Epithelial cell of esophagus (primary cell): ENCODE data around the gene PCDH19.
A peak's percentile ranks its signal among the peaks of the same experiment; 100 is the strongest.

Source experiments
- DNase-seq: peaks from one replicate; pipeline ENCODE4 v3.0.0; 2010; ENCODE audit warnings: low read depth
- H3K4me3 ChIP-seq: 2 replicates; pipeline ENCODE4 v1.5.1; 2011; ENCODE audit warnings: mild to moderate bottlenecking, low read length, control low read depth
- CTCF ChIP-seq: IDR thresholded peaks from 2 replicates; pipeline ENCODE4 v1.5.1; 2011; ENCODE audit warnings: low read depth, mild to moderate bottlenecking, low read length, control low read depth, inconsistent platforms; ENCODE audit not compliant: insufficient read depth; ENCODE audit errors: missing control alignments

The PCDH19 gene

GRCh38 chrX:100424012-100424411 is 13.9 kb upstream of the PCDH19 start:
- TF ChIP-seq CTCF: peak; percentile 56
- no peak overlapping the region for H3K4me3 ChIP-seq
- peak; percentile 21 for DNase-seq

- DNase-seq: no peak
- TF ChIP-seq CTCF: no peak
Measured at GRCh38 chrX:100418556-100418955, 8.5 kb upstream of the PCDH19 start.

GRCh38 chrX:100417681-100418080 is 7.6 kb upstream of the PCDH19 start:
- DNase-seq: no peak
- no peak overlapping the region for H3K4me3 ChIP-seq
- no peak for TF ChIP-seq CTCF

More at GRCh38 chrX:100418556-100418955, 8.5 kb upstream of the PCDH19 start:
- no peak overlapping the region for H3K4me3 ChIP-seq

- peak; percentile 64 for DNase-seq
- peak; percentile 38 for TF ChIP-seq CTCF
- no peak overlapping the region for H3K4me3 ChIP-seq
Measured at GRCh38 chrX:100413229-100413628, 3.2 kb upstream of the PCDH19 start.

- no peak for TF ChIP-seq CTCF
- no peak for DNase-seq
- no peak overlapping the region for H3K4me3 ChIP-seq
Measured at GRCh38 chrX:100411802-100412715, 2.0 kb upstream of the PCDH19 start.

GRCh38 chrX:100410901-100411801 is 1.1 kb upstream of the PCDH19 start:
- no peak overlapping the region for H3K4me3 ChIP-seq
- TF ChIP-seq CTCF: no peak
- peak; percentile 4 for DNase-seq
